Gastrocnemius medialis (tissue), 4 donors: Measurements from ENCODE around the gene HMGB2. TPM values are rescaled to one million over a fixed set of nuclear protein-coding genes. Genes with fewer than 3 reads are reported as not detected.

ENCODE experiments used
- ATAC-seq, 2 donors: fragments of 150-250 bp; one replicate each; pipeline ENCODE4 v1.9.1; 2016
- DNase-seq, 2 donors: peaks; one replicate each; pipeline ENCODE4 v3.0.0-alpha.2; 2019
- H3K27ac ChIP-seq, 4 donors: fragments of 200-600 bp; sonication (generic); 1 replicate in 1 of 4; 2 replicates in 3 of 4; pipeline ENCODE4 v1.5.1; 2016 to 2018; ENCODE audit warnings: mild to moderate bottlenecking in 2 of 4, moderate library complexity in 1 of 4
- H3K27me3 ChIP-seq, 3 donors: fragments of 200-600 bp; sonication (generic) in 2 of 3; 1 replicate in 1 of 3; 2 replicates in 2 of 3; pipeline versions ENCODE4 v1.5.1 to v1.6.0; 2016 to 2019; ENCODE audit warnings: mild to moderate bottlenecking in 1 of 3, moderate library complexity in 1 of 3
- H3K36me3 ChIP-seq, 2 donors: fragments of 200-600 bp; sonication (generic) in 1 of 2; one replicate each; pipeline ENCODE4 v1.5.1; 2017 to 2018
- H3K4me1 ChIP-seq, 2 donors: fragments of 200-600 bp; sonication (generic) in 1 of 2; one replicate each; pipeline ENCODE4 v1.5.1; 2016 to 2017; ENCODE audit warnings: mild to moderate bottlenecking in 2 of 2
- H3K4me3 ChIP-seq, 4 donors: fragments of 200-600 bp; sonication (generic) in 3 of 4; 1 replicate in 1 of 4; 2 replicates in 3 of 4; pipeline ENCODE4 v1.5.1; 2016 to 2019; ENCODE audit warnings: mild to moderate bottlenecking in 2 of 4
- H3K9me3 ChIP-seq, 3 donors: fragments of 200-600 bp; sonication (generic) in 2 of 3; 1 replicate in 1 of 3; 2 replicates in 2 of 3; pipeline ENCODE4 v1.5.1; 2016 to 2019
- POLR2A ChIP-seq, 2 donors: fragments of 450-650 bp; IDR thresholded peaks; one replicate each; pipeline ENCODE4 v1.6.1; 2017; ENCODE audit warnings: antibody characterized with exemption in 2 of 2, mild to moderate bottlenecking in 2 of 2, moderate library complexity in 2 of 2
- in situ Hi-C, 4 donors: fragments of 200-750 bp; cut with MboI; loops; one replicate each; pipeline versions ENCODE4 v1.15.0 to v1.8.0; 2017; ENCODE audit warnings: low sequenced_read_pairs in 4 of 4
- intact Hi-C: fragments of 100-400 bp; cut with DNase I; formaldehyde crosslinking; loops from one replicate; pipeline ENCODE4 v1.15.1; 2023; ENCODE audit warnings: low total_unique reads
- total RNA-seq, 4 donors: library from RNA; depleted of rRNA; stranded (reverse); fragments of >200 nt; gene quantifications; one replicate each; pipeline versions ENCODE4 v1.1.0 to v1.2.3, GENCODE V29; 2016
- TF ChIP-seq, protein P1 (sequence below), 5 experiments: fragments of 450-650 bp in 3 of 5; fragments of 200-600 bp in 2 of 5; sonication (generic) in 2 of 5; IDR thresholded peaks in 4 of 5; conservative IDR thresholded peaks in 1 of 5; 1 replicate in 4 of 5; 2 replicates in 1 of 5; pipeline ENCODE4 v1.5.1; 2016 to 2019; ENCODE audit warnings: antibody characterized with exemption in 5 of 5, mild to moderate bottlenecking in 3 of 5, moderate library complexity in 3 of 5

Gene HMGB2
- total RNA-seq, 4 donors from 2014 or later = 4.1 to 61.6 (median 21.2) TPM

- TF ChIP-seq, protein P1, sequence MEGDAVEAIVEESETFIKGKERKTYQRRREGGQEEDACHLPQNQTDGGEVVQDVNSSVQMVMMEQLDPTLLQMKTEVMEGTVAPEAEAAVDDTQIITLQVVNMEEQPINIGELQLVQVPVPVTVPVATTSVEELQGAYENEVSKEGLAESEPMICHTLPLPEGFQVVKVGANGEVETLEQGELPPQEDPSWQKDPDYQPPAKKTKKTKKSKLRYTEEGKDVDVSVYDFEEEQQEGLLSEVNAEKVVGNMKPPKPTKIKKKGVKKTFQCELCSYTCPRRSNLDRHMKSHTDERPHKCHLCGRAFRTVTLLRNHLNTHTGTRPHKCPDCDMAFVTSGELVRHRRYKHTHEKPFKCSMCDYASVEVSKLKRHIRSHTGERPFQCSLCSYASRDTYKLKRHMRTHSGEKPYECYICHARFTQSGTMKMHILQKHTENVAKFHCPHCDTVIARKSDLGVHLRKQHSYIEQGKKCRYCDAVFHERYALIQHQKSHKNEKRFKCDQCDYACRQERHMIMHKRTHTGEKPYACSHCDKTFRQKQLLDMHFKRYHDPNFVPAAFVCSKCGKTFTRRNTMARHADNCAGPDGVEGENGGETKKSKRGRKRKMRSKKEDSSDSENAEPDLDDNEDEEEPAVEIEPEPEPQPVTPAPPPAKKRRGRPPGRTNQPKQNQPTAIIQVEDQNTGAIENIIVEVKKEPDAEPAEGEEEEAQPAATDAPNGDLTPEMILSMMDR (IDR thresholded peaks at IDR 0.05 in 4 of 5, conservative IDR thresholded peaks at IDR 0.05 in 1 of 5) = no peak
- no peak for TF ChIP-seq POLR2A (IDR thresholded peaks at IDR 0.05)
- no peaks in the 10 kb centered on the region for H3K9me3 ChIP-seq
- ATAC-seq (peak; percentile 36 to 40), DNase-seq (peak; percentile 38 to 70)
- H3K27ac ChIP-seq = peak overlapping the region; percentile 96 to 99 (median 97)
- no peaks in the 10 kb centered on the region for H3K27me3 ChIP-seq
- intact Hi-C loops = loop anchor here (5.0 kb wide), 1 partner anchor 118 kb away; no protein-coding TSS in a partner anchor
- in situ Hi-C loops = loop anchor here in 1 of 4 donors (5.0 to 25.0 kb wide), 2 partner anchors 33 to 917 kb away; partner anchors contain the start of genes CEP44 and FBXO8
- H3K4me1 ChIP-seq = peaks cover 0 to 9% of the 10 kb centered on the region in 2 donors
- peak overlapping the region; percentile 71 to 84 (median 76) for H3K4me3 ChIP-seq
- H3K36me3 ChIP-seq = no peaks in the 10 kb centered on the region
Observed at GRCh38 chr4:173370130-173370476, 35.9 kb upstream of the HMGB2 start.

DNA sequence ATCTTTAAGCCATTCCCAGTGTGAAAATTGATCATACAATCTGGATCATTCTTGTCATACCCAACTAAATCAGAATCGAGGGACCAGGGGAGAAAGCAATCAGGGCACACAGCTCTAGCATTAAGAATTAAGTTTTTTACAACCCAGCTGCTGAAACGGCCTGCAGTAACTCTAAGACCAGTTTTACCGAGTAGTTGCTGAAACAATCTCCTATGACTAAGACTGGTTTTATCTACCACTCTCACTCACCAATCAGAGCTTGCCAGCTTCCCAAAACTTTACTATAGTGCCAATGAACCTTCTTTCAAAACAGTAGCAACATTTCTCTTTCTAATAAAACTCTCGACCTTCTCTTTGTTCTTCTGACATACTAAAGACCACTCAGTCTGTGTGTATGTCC is 33.8 kb upstream of the HMGB2 start:
- intact Hi-C loops = no loop called here
- Histone ChIP-seq H3K9me3 (no peaks in the 10 kb centered on the region), H3K36me3 (no peaks in the 10 kb centered on the region), H3K27ac (peak overlapping the region in 1 of 4 donors; percentile 8), H3K4me3 (no peak overlapping the region), H3K27me3 (no peaks in the 10 kb centered on the region), H3K4me1 (peaks cover 0 to 7% of the 10 kb centered on the region in 2 donors)
- no peak for ATAC-seq
- no peak for TF ChIP-seq POLR2A (IDR thresholded peaks at IDR 0.05)
- TF ChIP-seq, protein P1 (IDR thresholded peaks at IDR 0.05 in 4 of 5, conservative IDR thresholded peaks at IDR 0.05 in 1 of 5) = no peak
- in situ Hi-C loops = loop anchor here in 1 of 4 donors (25.0 kb wide), 1 partner anchor 919 kb away; the partner anchor contains the start of genes CEP44 and FBXO8
- no peak for DNase-seq

DNA sequence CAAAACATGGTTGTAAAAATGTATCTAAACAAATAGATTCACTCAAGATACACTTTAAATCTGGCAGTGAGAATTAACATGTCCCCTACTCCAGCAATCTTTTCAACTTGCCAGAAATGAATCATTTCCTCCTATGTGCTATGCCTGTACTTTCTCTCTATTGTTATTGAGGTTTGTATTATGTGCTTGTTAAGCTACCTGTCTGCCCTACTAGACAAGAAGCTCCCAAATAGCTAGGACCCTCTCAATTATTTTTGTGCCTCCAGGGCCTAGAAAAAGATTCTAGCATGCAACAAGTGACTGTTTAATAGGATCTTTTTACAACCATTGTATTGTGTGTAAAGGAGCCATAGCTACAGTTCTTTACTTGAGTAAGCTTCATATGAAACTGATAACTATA is 33.1 kb upstream of the HMGB2 start:
- in situ Hi-C loops = loop anchor here in 1 of 4 donors (25.0 kb wide), 1 partner anchor 920 kb away; the partner anchor contains the start of genes CEP44 and FBXO8

DNA sequence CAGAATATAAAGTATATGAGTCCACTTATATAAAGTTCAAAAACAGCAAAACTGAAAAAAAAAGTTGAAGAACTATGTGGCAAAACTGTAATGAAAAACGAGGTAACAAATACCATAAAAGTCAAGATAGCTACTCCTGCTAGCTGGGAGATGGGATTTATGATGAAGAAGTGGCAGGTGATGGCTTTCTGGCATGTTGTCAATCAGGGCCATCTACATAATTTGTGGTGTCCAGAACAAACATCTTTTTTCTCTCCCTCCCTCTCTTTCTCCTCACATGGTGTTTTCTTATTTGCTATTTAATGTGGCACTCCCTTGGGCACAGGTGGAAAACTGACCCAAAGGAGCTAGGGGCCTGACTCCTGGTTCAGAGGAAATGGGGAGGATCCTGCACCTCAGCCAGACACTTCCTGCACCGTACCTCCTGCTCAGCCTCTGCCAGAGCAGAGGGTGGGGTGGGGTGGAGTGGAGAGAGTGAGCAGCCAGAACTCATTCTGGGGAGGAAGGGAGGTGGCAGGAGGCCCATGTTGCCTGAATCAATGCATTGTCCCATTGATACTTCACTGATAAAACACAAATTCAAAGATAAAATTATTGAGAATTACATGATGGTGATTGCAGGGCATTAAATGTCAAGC is 31.3 kb upstream of the HMGB2 start:
- intact Hi-C loops (no loop called here), in situ Hi-C loops (loop anchor here in 1 of 4 donors (25.0 kb wide), 1 partner anchor 922 kb away; the partner anchor contains the start of genes CEP44 and FBXO8)
- no peaks in the 10 kb centered on the region for H3K27me3 ChIP-seq
- DNase-seq = no peak
- no peaks in the 10 kb centered on the region for H3K36me3 ChIP-seq
- no peaks in the 10 kb centered on the region for H3K9me3 ChIP-seq
- no peaks in the 10 kb centered on the region for H3K4me1 ChIP-seq
- TF ChIP-seq POLR2A (IDR thresholded peaks at IDR 0.05) = no peak
- TF ChIP-seq, protein P1 (IDR thresholded peaks at IDR 0.05 in 4 of 5, conservative IDR thresholded peaks at IDR 0.05 in 1 of 5) = no peak
- no peak overlapping the region for H3K4me3 ChIP-seq
- no peak for ATAC-seq
- H3K27ac ChIP-seq = no peak overlapping the region

More for the DNA sequence above, 33.1 kb upstream of the HMGB2 start:
- no peak overlapping the region for H3K27ac ChIP-seq
- DNase-seq = no peak
- no peak for ATAC-seq
- no peak for TF ChIP-seq POLR2A (IDR thresholded peaks at IDR 0.05)
- TF ChIP-seq, protein P1 (IDR thresholded peaks at IDR 0.05 in 4 of 5, conservative IDR thresholded peaks at IDR 0.05 in 1 of 5) = no peak
- H3K27me3 ChIP-seq = no peaks in the 10 kb centered on the region
- no peaks in the 10 kb centered on the region for H3K9me3 ChIP-seq
- peaks cover 0 to under 1% of the 10 kb centered on the region in 2 donors for H3K4me1 ChIP-seq
- intact Hi-C loops = no loop called here
- no peaks in the 10 kb centered on the region for H3K36me3 ChIP-seq
- H3K4me3 ChIP-seq = no peak overlapping the region
